Smooth muscle cell (in vitro differentiated cells): Measurements from ENCODE around the gene POLG2. TPM values are rescaled to one million over a fixed set of nuclear protein-coding genes. Genes with fewer than 3 reads are reported as not detected.

Experiments
- DNase-seq: peaks from one replicate; lab custom pipeline; 2025; ENCODE audit not compliant: unreplicated experiment; lab: John Stamatoyannopoulos, UW
- H2AFZ ChIP-seq: fragments of 200-600 bp; sonication (generic); 2 replicates; pipeline ENCODE4 v1.6.0; 2016; ENCODE audit warnings: antibody characterized with exemption, low read depth, mild to moderate bottlenecking
- H3F3A ChIP-seq: fragments of 200-600 bp; sonication (generic); 2 replicates; pipeline ENCODE4 v1.6.0; 2017; ENCODE audit warnings: antibody characterized with exemption, low read depth
- H3K27ac ChIP-seq: fragments of 200-600 bp; sonication (generic); 2 replicates; pipeline ENCODE4 v1.5.1; 2016; ENCODE audit warnings: low read depth, mild to moderate bottlenecking
- H3K27me3 ChIP-seq: fragments of 200-600 bp; sonication (generic); 2 replicates; pipeline ENCODE4 v1.6.1; 2016; ENCODE audit warnings: low read depth, mild to moderate bottlenecking
- H3K36me3 ChIP-seq: fragments of 200-600 bp; sonication (generic); 2 replicates; pipeline ENCODE4 v1.5.1; 2016; ENCODE audit warnings: low read depth
- H3K4me1 ChIP-seq: fragments of 200-600 bp; sonication (generic); 2 replicates; pipeline ENCODE4 v1.5.1; 2016; ENCODE audit warnings: low read depth
- H3K4me2 ChIP-seq: fragments of 200-600 bp; sonication (generic); 2 replicates; pipeline ENCODE4 v1.6.0; 2016; ENCODE audit warnings: mild to moderate bottlenecking
- H3K4me3 ChIP-seq: fragments of 200-600 bp; sonication (generic); 2 replicates; pipeline ENCODE4 v1.5.1; 2016; ENCODE audit warnings: mild to moderate bottlenecking
- H3K79me2 ChIP-seq: fragments of 200-600 bp; sonication (generic); 2 replicates; pipeline ENCODE4 v1.6.0; 2016; ENCODE audit warnings: low read depth, mild to moderate bottlenecking
- H3K9ac ChIP-seq: fragments of 200-600 bp; sonication (generic); 2 replicates; pipeline ENCODE4 v1.6.0; 2016; ENCODE audit warnings: low read depth
- H3K9me3 ChIP-seq: fragments of 200-600 bp; sonication (generic); replicated peaks from 2 replicates; pipeline ENCODE4 v1.5.1; 2016; ENCODE audit warnings: low read depth
- H4K20me1 ChIP-seq: fragments of 200-600 bp; sonication (generic); 2 replicates; pipeline ENCODE4 v1.6.0; 2016; ENCODE audit warnings: low read depth
- CTCF ChIP-seq: fragments of 200-600 bp; sonication (generic); IDR thresholded peaks from 2 replicates; pipeline ENCODE4 v1.5.1; 2017; ENCODE audit warnings: borderline replicate concordance, mild to moderate bottlenecking, antibody characterized with exemption; ENCODE audit not compliant: insufficient read depth, poor library complexity, severe bottlenecking
- WGBS: methylation state at CpG from one replicate; pipeline ENCODE4 v1.1.7; 2016; ENCODE audit warnings: low lambda C conversion rate; 5-methylcytosine and 5-hydroxymethylcytosine counted together
- polyA plus RNA-seq: library from polyadenylated mRNA; unstranded; fragments of >200 nt; fragmentation: Nextera tagmentation; extraction: Ambion mirVana; gene quantifications from 2 replicates; pipeline ENCODE4 v1.2.1, GENCODE V29; 2016
- total RNA-seq: library from RNA; depleted of rRNA; stranded (reverse); fragments of >200 nt; gene quantifications from 2 replicates; pipeline ENCODE4 v1.2.3, GENCODE V29; 2014

Gene POLG2
- total and polyA plus RNA-seq, 2 experiments from 2014 or later = 8.0 to 22.6 TPM

- Histone ChIP-seq H3K4me3 (peak overlapping the region; percentile 91), H4K20me1 (peaks cover 89% of the 10 kb centered on the region), H3K27me3 (no peaks in the 10 kb centered on the region), H3K27ac (peak overlapping the region; percentile 99), H3K9me3 (no peaks in the 10 kb centered on the region), H3K79me2 (peaks cover 75% of the 10 kb centered on the region), H3K9ac (peak overlapping the region; percentile 100), H3F3A (peaks cover 22% of the 10 kb centered on the region), H3K36me3 (peaks cover 18% of the 10 kb centered on the region), H3K4me1 (peaks cover 27% of the 10 kb centered on the region), H2AFZ (no peak overlapping the region), H3K4me2 (peak overlapping the region; percentile 86)
- under 1% methylated on average over 13 of the region's 13 CpGs for WGBS
- peak; percentile 18 for TF ChIP-seq CTCF
- no peak for DNase-seq
Measured at GRCh38 chr17:64507413-64507782, 10.5 kb upstream of the POLG2 start.

- peak within 1 kb of the TSS; percentile 100 for H3K9ac ChIP-seq
- peaks cover 81% of the 10 kb centered on the region for H3K79me2 ChIP-seq
- H3K27ac ChIP-seq = peak within 1 kb of the TSS; percentile 99
- peaks cover 28% of the 10 kb centered on the region for H3F3A ChIP-seq
- no peak for TF ChIP-seq CTCF
- peak within 1 kb of the TSS; percentile 91 for H3K4me3 ChIP-seq
- H3K4me1 ChIP-seq = peaks cover 28% of the 10 kb centered on the region
- no peaks in the 10 kb centered on the region for H3K27me3 ChIP-seq
- H3K4me2 ChIP-seq = peak within 1 kb of the TSS; percentile 86
- peaks cover 24% of the 10 kb centered on the region for H3K36me3 ChIP-seq
- whole genome bisulfite sequencing = 1% methylated on average over 77 of the region's 77 CpGs
- DNase-seq = peak; percentile 98
- peak within 1 kb of the TSS; percentile 17 for H2AFZ ChIP-seq
- H3K9me3 ChIP-seq = no peaks in the 10 kb centered on the region
- H4K20me1 ChIP-seq = peaks cover 89% of the 10 kb centered on the region
Measured at GRCh38 chr17:64506576-64507412, 9.9 kb upstream of the POLG2 start, which contains the start of gene CEP95. Gene CEP95, plus strand, starts transcription at chr17:64506977. Its CDS starts 121 bp downstream, at chr17:64507098.

- H4K20me1 ChIP-seq = peaks cover 89% of the 10 kb centered on the region
- peak; percentile 98 for DNase-seq
- H3K27ac ChIP-seq = peak within 1 kb of the TSS; percentile 99
- peaks cover 83% of the 10 kb centered on the region for H3K79me2 ChIP-seq
- H3K27me3 ChIP-seq = no peaks in the 10 kb centered on the region
- H3K4me1 ChIP-seq = peaks cover 28% of the 10 kb centered on the region
- peak within 1 kb of the TSS; percentile 91 for H3K4me3 ChIP-seq
- peak within 1 kb of the TSS; percentile 17 for H2AFZ ChIP-seq
- peak within 1 kb of the TSS; percentile 100 for H3K9ac ChIP-seq
- peaks cover 30% of the 10 kb centered on the region for H3K36me3 ChIP-seq
- peak within 1 kb of the TSS; percentile 86 for H3K4me2 ChIP-seq
- H3K9me3 ChIP-seq = no peaks in the 10 kb centered on the region
- H3F3A ChIP-seq = peaks cover 34% of the 10 kb centered on the region
- no peak for TF ChIP-seq CTCF
- WGBS = under 1% methylated on average over 26 of the region's 31 CpGs
Measured at GRCh38 chr17:64506201-64506575, 9.3 kb upstream of the POLG2 start, which contains the start of gene DDX5. Gene DDX5, minus strand, starts transcription at chr17:64506289. Its CDS starts 170 bp downstream, at chr17:64506119.
